Measurements from ENCODE around the gene LRRC7.

LRRC7 gene
- long read RNA-seq, donor 1, partial matches to known transcripts = 0 of 1 reads
- long read RNA-seq, donor 1, other reads (novel, unspliced or antisense) = 0 of 1 reads
- long read RNA-seq, donor 2, partial matches to known transcripts = 0 of 2 reads
- long read RNA-seq, donor 2, other reads (novel, unspliced or antisense) = 0 of 2 reads
- long read RNA-seq, donor 3, transcript LRRC7-206 (1 exons, 2,983 nt) = major isoform, 5 of 6 reads
- long read RNA-seq, donor 3, partial matches to known transcripts = 0 of 6 reads
- long read RNA-seq, donor 3, other reads (novel, unspliced or antisense) = 0 of 6 reads
- long read RNA-seq, donor 4, partial matches to known transcripts = 5 of 8 reads
- long read RNA-seq, donor 4, other reads (novel, unspliced or antisense) = 0 of 8 reads
- long read RNA-seq, donor 5, transcript LRRC7-206 (1 exons, 2,983 nt) = major isoform, 9 of 9 reads
- long read RNA-seq, donor 5, partial matches to known transcripts = 0 of 9 reads
- long read RNA-seq, donor 5, other reads (novel, unspliced or antisense) = 0 of 9 reads
- long read RNA-seq, donor 6, partial matches to known transcripts = 0 of 4 reads
- long read RNA-seq, donor 6, other reads (novel, unspliced or antisense) = 0 of 4 reads
- long read RNA-seq, donor 7, transcript LRRC7-206 (1 exons, 2,983 nt) = major isoform, 9 of 31 reads
- long read RNA-seq, donor 7, partial matches to known transcripts = 9 of 31 reads
- long read RNA-seq, donor 7, other reads (novel, unspliced or antisense) = 13 of 31 reads
- long read RNA-seq, donor 8, partial matches to known transcripts = 0 of 2 reads
- long read RNA-seq, donor 8, other reads (novel, unspliced or antisense) = 0 of 2 reads

DNA sequence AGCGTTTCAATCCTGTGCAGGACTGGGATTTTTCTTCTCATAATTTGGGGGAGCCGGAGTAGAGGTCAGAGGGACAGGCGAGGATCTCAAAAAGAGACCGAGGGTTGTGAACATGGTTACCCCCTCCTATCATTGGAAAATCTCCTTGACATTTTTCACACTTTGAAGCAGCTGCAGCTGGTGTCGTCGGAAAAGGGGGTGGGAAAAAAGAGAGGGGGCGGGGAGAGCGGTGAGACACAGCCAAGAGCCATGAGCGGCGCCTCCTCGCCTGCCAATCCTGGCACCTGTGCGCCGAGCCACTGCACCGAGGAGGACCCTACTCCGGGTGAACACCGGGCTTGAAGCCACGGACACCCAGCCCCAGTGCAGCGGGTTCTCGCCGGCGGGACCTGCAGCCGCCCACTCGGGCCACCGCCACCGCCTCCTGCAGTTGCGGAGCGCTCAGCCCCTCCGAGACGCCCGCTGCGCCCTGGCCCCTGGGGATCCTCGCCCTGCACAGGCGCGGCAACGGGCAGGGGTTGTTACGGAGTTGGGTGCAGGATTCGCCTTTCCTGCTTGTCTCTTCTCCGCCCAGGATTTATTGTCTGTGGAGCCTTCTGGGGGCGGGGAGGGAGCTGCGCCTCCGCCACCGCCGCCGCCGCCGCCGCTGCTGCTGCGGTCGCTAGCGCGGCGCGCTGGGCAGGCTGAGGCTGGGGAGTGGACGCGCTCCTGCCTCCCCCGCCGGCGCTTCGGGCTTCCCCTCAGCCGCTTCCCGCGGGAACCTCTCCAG lies at the start of gene LRRC7:
TSS of gene LRRC7 (plus strand) at position 271 of the 769 bp plus-strand sequence. CDS start 718 bp downstream, outside the sequence.
- DNase-seq = peak; percentile 89

DNA sequence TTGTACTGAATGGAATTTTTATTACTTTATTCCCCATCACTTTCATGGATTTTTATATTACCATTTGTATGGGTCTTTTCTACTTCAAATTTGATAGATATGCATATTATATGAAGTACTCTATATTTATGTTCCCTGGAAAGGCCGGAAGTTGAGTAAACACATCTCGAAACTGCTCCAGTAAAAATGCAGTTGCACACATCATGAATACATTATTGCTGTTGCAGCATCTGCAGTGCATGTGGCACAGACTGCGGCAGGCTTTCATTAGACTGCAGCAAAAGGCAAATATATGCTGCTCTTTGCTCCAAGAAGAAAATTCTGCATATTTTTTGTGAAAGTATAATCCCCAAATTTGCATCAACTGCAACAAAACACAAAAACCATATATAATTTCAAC lies 48.7 kb upstream of the LRRC7 start:
- no peak for DNase-seq

DNA sequence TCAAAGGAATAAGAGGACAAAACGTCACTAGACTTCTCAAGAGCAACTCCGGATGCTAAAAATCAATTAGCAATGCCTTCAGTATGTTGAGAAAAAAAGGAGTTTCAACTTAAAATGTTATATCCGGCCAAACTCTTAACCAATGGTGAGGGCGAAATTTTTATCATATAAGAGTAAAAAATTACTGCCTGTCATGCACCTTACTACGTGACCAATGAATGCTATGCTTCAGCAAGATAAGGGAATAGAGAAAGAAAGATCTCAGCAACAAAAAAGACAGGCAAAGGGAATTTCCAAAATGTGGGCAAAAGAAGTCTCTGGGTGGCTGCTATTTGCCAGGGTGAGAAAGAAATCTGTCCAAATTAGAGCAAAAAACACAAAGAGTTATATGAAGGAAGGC lies 47.4 kb upstream of the LRRC7 start:
- DNase-seq = no peak

DNA sequence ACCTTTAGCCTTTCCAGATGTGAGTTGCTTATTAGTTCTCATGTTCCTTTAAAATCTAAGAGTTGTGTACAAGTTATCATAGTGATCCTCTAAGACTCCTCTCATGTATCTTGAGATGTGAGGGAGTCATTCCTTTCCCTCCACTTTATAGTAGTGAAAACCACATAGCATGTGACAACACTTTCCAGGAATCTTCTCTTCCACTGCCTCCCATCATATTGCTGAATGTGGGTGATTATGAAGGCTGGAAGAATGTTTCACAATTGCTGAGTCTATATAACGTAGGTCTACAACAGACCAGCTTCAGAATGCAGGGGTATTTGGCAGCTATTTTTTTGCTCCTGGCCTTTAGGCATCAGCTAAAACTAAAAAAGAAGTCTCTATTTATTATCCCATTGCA lies 44.7 kb upstream of the LRRC7 start:
- no peak for DNase-seq

DNA sequence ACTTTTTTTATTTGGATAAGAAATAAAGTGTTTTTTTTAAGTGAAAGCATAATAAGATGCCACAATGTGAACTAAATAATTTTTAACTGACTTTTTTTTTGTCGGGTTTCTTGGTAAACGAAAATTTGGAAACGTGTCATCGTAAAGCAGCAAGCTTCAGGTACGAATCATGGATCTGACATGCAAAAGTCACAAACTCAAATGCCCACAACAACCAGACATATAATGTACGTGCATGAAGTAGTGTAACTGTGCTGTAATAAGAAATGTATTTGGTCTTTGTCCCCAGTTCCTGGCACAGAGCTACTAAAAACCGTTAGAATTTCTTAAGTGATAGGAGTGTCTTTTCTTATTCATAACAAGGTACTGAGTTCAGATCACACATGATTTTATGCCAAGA lies 44.3 kb upstream of the LRRC7 start:
- DNase-seq = no peak

DNA sequence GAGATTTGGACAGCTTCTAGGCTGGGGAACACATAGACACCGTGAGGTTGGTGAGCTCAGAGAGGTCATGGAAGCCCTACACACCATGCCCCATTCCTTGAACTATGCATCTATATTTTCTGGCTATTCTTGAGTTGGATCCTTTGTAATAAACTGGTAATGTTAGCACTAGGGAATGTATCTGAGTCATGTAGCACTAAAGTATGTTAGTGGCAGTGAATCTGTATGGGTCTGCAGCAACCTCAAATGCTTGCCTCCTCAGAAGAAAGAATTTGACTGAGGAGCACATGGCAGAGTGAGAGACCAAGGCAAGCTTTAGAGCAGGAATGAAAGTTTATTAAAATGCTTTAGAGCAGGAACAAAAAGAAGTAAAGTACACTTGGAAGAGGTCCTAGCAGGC lies 43.7 kb upstream of the LRRC7 start:
- DNase-seq = no peak

DNA sequence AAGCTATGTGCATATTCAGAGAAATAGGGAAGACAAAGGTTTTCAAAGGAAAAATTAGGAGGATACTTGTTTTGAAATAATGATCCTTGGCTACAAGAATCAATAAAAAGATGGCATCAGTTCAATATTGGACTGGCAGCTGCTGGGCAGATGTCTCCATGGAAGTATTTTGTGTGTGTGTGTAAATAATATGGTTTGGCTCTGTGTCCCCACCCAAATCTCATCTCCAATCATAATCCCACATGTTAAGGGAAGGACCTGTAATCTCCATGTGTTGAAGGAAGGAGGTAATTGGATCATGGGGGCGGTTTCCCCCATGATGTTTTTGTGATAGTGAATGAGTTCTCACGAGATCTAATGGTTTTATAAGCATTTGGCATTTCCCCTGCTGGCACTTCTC lies 40.4 kb upstream of the LRRC7 start:
- DNase-seq = no peak

DNA sequence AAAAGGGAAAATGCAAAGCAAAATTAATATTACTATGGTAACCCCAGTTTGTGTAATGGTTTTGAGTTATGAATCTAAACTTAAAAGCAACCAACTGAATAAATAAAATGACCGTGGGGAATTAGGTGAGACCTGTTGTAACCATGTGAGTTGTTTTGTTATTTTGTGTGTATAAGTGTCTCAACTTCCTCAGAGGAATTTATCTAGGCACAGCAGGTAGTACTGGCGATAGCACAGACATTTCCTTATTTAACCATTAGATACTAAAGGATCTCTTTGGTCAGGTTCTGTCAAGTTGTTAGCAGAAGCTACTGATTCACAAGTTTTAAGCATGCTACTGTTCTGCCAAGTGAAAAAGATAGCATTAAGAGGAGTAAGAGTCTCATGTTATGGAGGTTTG lies 39.3 kb upstream of the LRRC7 start:
- DNase-seq = no peak

DNA sequence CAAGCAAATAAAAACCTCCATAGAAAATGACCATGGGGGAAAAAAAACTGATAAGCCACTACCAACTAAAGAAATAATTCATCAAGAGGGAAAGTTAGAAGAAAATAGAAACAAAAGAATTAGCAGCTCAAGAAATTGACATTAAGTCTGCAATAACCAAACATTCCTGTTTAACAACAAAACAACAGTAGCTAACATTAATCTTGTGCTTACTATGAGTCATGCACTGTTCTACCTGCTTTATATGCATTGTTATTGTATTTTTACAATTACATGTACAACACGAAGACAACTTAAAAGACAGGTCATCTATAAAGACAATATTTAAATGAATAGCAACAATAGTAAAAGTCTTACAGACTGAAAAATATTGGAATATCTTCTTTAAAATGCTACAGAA lies 34.4 kb upstream of the LRRC7 start:
- DNase-seq = no peak

DNA sequence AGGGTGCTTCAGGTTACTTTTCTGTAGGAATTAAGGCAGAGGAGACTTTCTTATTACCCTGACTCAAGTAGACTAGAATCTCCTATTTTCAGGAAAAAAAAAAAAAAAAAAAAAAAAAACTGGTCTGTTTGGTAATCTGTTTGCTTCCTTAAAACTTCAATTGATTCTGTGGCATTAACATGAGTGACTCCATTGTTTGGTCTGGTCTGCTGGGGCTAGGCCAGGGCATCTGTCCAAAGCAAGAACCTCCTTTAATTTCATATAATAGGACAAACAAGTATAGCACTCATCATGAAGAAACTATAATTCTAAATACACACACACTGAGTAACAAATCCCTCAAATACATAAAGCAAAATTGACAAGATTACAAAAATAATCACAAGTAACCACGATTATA lies 32.9 kb upstream of the LRRC7 start:
- DNase-seq = no peak

DNA sequence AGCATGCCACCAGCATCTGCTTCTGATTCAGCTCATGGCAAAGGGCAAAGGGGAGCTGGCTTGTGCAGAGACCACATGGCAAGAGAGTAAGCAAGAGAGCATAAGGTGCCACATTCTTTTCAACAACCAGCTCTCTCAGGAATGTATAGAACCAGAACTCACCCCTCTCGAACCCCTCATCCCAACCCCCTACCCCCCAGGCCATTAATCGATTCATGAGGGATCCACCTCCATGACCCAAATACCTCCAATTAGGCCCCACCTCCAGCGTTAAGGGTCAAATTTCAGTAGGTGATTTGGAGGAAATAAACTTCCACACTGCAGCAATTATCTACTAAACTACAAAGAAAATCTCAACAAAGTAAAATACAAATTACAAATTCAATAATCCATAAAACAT lies 32.2 kb upstream of the LRRC7 start:
- no peak for DNase-seq

DNA sequence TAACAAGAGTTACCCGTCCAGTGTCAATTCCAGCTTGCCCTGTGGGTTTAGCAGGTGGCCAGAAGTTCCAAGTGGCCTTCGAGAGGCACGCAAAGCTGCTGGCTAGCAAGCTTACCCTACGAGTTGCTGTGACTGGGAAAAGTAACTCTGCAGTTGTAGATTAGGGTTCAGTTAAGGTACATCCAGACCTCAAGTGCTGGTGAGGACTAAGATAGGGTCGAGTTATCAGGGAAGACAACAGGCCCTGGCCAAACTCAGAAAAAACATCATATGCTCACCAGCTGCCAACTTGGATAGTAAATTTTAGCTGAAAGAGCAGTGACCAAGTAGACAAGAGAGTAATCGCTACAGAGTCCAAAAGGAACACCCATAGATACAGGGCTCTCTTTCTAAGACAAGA lies 27.7 kb upstream of the LRRC7 start:
- DNase-seq = no peak

DNA sequence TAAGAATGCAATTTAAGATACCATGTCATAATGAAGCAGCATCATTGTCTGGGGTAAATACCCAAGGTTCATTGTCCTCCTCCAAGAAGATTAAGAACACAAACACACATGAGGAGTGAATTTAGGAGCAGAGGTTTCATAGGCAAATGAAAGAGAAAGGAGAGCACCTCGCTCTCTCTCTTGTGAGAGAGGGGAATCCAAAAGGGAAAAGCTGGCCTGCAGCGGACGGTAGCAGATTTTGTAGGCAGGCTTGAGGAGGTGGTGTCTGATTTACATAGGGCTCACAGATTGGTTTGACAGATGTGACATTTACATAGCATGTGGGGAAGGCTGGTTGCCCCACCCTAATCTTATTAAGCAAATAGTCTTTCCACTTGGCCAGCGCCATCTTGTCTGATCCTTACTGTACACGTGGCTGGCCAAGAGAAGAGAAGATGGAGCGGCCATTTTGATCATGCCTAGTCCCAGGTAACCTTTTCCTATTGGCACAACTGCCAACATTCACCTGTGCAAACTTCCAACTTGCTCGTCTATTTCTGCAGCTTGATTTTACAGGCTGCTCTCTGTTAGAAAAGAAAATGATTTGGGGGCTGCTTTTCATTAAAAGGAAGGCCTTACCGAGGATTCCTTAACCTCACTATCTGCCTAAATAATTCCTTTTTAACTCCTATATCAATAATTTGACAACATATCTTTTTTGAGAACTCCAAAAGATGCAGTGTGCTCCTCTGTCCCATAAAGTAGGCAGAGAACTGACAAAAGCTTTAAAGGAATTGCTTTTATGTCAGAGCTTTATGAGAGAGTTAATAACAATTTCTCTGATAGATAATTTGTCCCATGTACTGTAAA lies 16.0 kb upstream of the LRRC7 start:
- no peak for DNase-seq

DNA sequence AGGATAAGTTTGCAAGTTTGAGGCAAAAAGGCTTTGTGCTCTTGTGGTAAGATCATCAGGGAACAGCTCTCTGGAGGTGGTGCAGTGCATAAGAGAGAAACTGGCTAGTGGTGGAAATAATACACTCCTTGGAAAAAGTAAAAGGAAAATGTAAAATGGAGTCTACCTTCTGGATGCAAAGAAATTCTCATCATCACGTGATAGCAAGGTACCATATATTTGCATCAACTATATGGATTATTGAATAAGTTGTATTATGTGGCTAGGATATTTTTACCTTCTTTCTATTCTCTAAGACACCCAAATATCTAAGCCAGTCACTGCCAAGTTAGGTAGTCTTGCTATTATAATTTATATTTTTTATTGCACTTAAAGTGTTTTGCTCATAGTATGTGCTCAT lies 14.0 kb upstream of the LRRC7 start:
- DNase-seq = no peak

DNA sequence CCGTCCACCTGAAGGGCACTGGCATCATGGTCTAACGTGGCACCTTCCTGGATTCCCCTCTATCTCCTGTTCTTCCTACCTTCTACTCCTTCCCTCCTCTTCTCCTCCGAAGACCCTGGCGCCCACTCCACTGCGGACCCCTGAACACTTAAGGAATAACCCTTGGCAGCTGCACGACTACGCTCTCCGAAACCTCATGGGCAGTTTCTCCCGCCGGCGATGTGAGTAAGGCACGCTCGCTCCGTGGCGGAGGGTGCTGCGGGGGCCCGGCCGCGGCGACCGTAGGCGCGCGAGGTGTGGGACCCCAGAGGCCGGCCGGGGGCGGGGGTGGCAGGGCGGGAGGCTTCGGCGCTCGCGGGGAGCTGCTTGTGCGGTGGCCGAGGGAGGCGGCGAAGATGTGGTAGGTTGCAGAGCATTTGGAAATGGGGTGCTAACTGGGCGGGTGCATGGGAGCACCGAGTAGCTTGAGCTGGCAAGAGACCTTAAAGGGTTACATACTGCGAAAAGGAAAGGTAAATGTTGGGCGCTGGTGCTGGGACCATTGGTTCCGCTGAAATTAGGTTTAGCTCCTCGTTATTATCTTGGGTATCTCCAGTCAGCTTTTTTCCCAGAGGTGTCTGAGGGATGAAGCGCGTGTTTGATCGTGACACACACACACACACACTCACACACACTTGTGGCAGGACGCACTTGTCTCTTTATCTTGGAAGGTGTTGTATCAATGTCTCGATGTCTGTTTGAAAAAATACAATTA lies 876 bp downstream of the LRRC7 start:
- DNase-seq = peak; percentile 43

DNA sequence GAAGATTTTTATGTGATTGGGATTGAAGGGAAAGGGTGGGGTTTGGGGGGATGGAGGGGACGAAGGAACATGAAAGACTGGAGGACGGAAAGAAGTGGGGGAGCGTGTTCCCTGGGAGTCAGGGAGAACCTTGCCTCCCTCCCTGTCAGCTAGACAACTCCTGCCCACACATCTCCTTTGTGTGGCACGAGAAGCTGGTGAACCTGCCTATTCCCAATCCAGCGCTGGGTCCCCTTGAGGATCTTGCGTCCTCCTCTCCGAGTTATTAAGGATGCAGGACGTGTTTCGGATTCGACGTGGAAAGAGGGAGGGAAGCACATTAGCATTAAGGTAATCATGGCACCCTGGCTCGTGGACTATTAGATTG lies 1.4 kb downstream of the LRRC7 start:
- peak; percentile 40 for DNase-seq

DNA sequence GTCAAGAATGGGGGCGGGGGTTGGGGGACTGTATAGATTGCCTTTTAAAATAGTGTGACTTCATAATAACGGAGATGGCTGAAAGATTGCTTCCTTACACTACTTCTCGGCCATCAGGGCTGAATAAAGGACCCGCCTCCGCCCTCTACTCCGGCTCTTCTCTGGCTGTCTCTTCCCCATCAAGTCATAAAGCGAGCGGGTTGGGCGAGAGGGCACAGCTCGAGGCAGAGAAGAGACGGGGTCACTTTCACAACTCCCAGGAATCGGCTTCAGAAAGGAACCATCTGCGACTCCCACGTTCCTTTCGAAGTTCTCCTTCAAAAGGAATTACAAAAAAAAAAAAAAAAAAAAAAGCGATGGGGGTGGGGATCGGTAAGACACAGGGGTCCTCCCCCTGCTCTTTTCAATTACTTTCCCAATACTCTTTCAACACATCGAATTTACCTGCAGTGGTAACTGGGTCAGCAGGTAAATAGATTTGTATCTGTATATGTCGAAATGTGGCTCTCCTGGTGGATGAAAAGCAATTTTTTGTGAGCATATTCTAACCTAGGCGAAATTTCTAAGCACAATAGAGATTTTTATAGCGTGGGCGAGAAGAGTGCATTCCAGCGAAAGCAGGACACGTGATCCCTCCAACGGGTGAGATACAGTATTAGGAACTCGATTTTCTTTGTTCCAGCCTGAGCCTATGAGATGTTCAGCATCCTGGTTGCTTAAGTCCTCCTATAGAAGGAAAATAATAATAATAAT lies 2.0 kb downstream of the LRRC7 start:
- DNase-seq = peak; percentile 38

DNA sequence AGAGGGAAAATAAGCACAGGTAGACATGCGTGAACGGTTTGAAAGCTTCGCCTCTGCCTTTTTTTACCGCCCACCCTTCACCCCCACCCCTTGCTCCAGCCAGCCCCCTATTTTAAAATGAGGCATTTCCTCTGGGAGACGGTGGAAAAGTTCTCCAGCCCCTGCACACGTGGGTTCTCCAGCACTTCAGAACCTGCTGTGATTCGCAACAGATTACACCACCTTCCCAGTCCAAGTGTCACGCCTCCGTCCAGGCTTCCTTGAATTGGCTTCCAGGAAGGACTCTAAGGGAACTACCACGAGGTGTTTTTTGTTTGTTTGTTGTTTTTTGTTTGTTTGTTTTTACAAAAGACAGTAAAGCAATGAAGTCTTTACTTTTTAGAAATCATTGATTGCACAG lies 2.6 kb downstream of the LRRC7 start:
- DNase-seq = no peak

DNA sequence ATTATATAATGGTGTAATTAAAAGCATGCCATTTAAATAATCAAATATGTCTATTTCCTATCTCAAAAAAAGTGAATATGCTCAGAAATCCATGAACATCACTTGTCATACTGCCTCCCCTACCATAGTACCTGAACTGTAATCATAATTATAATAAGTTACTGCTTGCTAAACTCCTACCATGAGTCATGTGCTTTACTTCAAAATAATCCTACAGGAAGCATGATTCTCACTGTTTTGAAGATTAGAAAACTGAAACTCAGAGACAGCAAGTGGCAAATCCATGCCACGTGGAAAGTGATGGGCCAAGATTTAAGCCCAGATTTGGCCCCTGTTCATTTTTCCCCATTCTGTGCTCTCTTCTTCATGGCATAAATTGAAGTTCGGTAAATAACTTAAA lies 5.2 kb downstream of the LRRC7 start:
- DNase-seq = no peak

DNA sequence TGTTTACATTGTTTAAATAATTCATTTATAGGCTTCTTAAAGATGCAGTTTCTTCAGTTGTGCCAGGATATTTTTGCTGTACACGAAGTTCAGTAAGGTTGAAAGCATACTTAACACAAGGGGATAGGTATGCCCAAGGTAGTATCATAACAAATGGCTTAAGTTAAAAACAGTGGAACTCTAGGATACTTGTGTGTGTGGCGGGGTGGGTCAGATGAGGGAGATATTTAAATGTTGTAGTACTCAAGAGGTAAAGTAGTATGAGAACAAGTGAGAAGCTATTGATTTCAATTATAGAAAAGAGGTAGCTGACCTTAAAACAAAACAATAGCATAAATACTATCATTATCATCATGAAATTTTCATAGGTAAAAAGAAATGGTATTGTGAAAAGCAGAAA lies 6.2 kb downstream of the LRRC7 start:
- no peak for DNase-seq

DNA sequence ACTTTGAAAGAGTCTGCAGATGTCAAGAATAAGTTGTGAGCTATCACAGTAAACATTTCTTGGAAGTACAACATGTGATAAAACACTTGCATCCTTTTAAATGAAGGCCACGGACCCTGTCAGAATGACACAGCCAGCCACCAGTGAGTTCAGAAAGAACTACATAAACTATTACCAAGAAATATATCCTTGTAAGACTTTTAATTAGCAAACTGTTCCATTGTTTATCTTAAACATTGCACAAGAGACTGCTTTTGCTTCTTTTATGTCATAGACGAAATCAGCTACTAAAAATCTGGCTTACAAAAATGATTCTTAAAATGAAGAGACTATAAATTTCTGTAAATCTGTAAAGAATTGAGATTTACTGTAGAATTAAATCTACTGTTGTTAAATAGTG lies 17.9 kb downstream of the LRRC7 start:
- DNase-seq = no peak

Data from right kidney (tissue), 9 donors.